ENCODE data around the gene NINJ2. TPM values are rescaled to one million over a fixed set of nuclear protein-coding genes. Genes with fewer than 3 reads are reported as not detected.

NINJ2 gene
- total RNA-seq, 1 experiment from 2014 or later, result not detected

DNA sequence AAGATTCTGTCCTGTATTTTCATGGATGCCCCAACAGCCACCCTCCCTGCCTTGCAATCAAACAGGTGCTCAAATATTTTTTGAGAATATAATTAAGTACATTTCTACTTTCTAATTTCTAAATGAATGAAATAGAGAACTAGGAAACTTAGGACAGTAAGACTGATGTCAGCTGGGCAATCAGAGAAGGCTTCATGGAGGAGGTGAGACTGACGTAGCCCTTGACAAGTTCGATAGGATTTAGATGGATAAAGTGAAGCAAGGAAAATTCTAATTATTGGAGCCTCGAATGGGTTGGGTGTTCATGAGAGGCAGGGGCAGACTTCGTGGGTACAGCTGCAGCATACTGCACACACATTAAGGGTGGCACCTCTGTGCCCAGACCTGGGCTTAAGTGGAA, 36.0 kb downstream of the NINJ2 start:
- no peak overlapping the region for H3K27ac ChIP-seq
- peaks cover 12% of the 10 kb centered on the region for H3K4me1 ChIP-seq (replicated peaks)
- no peak for DNase-seq (ENCODE audit: low read depth in 1 of 2, low spot score in 2 of 2)
- no peaks in the 10 kb centered on the region for H3K36me3 ChIP-seq
- H3K4me3 ChIP-seq, result no peak overlapping the region
- no peaks in the 10 kb centered on the region for H3K27me3 ChIP-seq (replicated peaks)
- no peaks in the 10 kb centered on the region for H3K9me3 ChIP-seq (replicated peaks)

GRCh38 chr12:625998-626397, 37.2 kb downstream of the NINJ2 start:
- Histone ChIP-seq H3K9me3 (replicated peaks) (no peaks in the 10 kb centered on the region), H3K4me1 (replicated peaks) (no peaks in the 10 kb centered on the region; the same call in 1 of the 2 replicates), H3K36me3 (no peaks in the 10 kb centered on the region), H3K4me3 (no peak overlapping the region), H3K27ac (no peak overlapping the region), H3K27me3 (replicated peaks) (no peaks in the 10 kb centered on the region)
- no peak for DNase-seq (ENCODE audit: low read depth in 1 of 2, low spot score in 2 of 2)

DNA sequence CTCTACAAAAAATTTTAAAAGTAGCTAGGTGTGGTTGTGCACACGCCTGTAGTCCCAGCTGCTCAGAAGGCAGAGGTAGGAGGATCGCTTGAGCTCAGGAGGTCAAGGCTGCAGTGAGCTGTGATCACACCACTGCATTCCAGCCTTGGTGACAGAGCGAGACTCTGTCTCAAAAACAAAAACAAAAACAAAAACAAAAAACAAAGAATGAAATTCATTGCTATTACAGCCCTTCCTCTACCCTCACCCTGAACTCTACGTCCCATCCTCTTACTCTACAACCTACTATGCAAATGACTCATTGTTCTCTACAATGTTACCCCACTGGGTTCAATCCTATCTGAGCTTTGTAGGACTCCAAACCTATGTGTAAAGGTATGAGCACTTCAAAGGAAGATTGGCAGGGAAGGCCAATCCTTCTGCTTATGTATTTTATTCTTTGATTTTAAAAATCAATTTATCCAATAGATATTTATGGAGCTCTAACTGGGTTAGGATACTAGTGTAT, 39.3 kb downstream of the NINJ2 start:
- no peak for DNase-seq (ENCODE audit: low read depth in 1 of 2, low spot score in 2 of 2)
- no peak overlapping the region for H3K4me3 ChIP-seq

DNA sequence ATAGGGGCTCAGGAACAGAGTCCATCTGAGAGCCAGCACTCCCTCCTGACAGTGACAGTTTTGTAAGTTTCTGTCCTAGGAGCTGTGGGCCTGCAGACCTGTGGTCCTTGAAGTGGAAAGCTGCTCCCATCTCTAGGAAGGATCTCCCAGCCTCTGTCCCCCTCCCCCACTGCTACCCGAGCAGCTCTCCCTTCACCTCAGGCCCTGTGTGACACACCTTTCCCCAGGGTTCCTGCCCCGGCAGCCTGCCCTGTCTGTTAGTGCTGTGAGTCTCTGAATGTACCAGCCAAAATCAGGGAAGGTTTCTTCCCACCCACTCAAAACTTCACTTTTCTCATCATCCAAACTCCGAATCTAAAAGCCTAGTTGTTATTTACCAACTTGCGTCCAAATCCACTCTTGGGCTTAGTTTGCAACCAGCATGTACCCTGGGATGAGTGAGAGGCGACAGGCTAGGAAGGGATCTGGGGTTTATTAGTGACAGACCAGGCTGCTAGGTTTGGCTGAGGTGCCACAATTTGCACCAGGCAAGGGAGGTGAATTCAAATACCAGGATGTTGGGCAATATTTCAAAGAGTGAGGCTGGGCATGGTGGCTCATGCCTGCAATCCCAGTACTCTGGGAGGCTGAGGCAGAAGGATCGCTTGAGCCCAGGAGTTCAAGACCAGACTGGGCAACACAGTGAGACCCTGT, 39.9 kb downstream of the NINJ2 start:
- Histone ChIP-seq H3K27ac (no peak overlapping the region), H3K4me3 (no peak overlapping the region)
- DNase-seq (ENCODE audit: low read depth in 1 of 2, low spot score in 2 of 2), result no peak

More for the DNA sequence above, 39.3 kb downstream of the NINJ2 start:
- Histone ChIP-seq H3K27me3 (replicated peaks) (no peaks in the 10 kb centered on the region), H3K36me3 (no peaks in the 10 kb centered on the region), H3K4me1 (replicated peaks) (no peaks in the 10 kb centered on the region), H3K9me3 (replicated peaks) (no peaks in the 10 kb centered on the region), H3K27ac (no peak overlapping the region)

GRCh38 chr12:622416-622815, 40.8 kb downstream of the NINJ2 start:
- H3K4me3 ChIP-seq, result no peak overlapping the region
- H3K27me3 ChIP-seq (replicated peaks), result no peaks in the 10 kb centered on the region
- no peak for DNase-seq (ENCODE audit: low read depth in 1 of 2, low spot score in 2 of 2)
- H3K9me3 ChIP-seq (replicated peaks), result no peaks in the 10 kb centered on the region
- H3K36me3 ChIP-seq, result no peaks in the 10 kb centered on the region
- no peak overlapping the region for H3K27ac ChIP-seq
- H3K4me1 ChIP-seq (replicated peaks), result no peaks in the 10 kb centered on the region

More for the DNA sequence above, 39.9 kb downstream of the NINJ2 start:
- no peaks in the 10 kb centered on the region for H3K9me3 ChIP-seq (replicated peaks)
- no peaks in the 10 kb centered on the region for H3K27me3 ChIP-seq (replicated peaks)
- no peaks in the 10 kb centered on the region for H3K4me1 ChIP-seq (replicated peaks)
- no peaks in the 10 kb centered on the region for H3K36me3 ChIP-seq

DNA sequence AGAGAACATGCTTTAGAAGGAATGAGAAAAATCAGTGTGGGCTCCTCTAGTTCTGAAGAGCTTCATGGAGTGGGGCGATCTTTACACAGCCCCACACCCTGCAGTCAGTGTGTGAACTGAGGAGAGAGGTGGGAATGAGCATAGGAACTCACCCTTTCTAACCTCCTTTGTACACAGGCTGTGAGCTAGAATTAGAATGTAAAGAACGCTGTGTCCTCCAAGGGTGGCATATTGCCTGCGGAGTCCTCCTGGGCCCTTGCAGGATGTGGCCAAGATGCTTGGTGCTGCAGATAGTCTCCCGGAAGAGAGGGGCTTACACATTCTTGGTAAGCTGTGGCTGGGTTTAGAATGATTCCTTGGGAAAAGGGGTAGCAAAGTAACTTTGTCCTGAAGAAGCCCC, 43.9 kb downstream of the NINJ2 start:
- Histone ChIP-seq H3K9me3 (replicated peaks) (no peaks in the 10 kb centered on the region), H3K27ac (no peak overlapping the region), H3K27me3 (replicated peaks) (no peaks in the 10 kb centered on the region), H3K36me3 (no peaks in the 10 kb centered on the region), H3K4me3 (no peak overlapping the region), H3K4me1 (replicated peaks) (no peaks in the 10 kb centered on the region)
- DNase-seq (ENCODE audit: low read depth in 1 of 2, low spot score in 2 of 2), result no peak

DNA sequence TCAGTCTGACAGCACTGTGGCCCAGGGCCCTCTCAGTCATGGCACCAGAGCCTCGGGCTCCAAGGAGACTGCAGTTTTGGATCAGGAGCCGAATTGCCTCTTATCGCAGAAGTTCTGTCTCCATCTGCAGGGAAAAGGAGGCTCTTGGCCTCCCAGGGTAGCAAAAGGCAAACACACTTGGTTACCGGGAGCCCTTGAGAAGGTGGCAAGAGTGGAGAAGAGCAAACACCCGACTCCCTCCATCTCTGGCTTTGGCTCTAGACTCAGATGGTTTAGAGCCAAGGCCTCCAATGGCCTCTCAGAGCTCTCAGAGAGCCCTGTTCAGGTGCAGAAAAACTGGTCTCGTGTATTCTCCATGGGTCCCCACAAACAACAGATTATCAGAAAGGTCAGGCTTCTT, 44.6 kb downstream of the NINJ2 start:
- H3K27me3 ChIP-seq (replicated peaks), result no peaks in the 10 kb centered on the region
- no peak overlapping the region for H3K4me3 ChIP-seq
- H3K4me1 ChIP-seq (replicated peaks), result no peaks in the 10 kb centered on the region
- H3K27ac ChIP-seq, result no peak overlapping the region
- DNase-seq (ENCODE audit: low read depth in 1 of 2, low spot score in 2 of 2), result no peak
- no peaks in the 10 kb centered on the region for H3K9me3 ChIP-seq (replicated peaks)
- H3K36me3 ChIP-seq, result no peaks in the 10 kb centered on the region

- H3K27me3 ChIP-seq (replicated peaks), result no peaks in the 10 kb centered on the region
- H3K36me3 ChIP-seq, result no peaks in the 10 kb centered on the region
- no peak for DNase-seq (ENCODE audit: low read depth in 1 of 2, low spot score in 2 of 2)
- no peaks in the 10 kb centered on the region for H3K4me1 ChIP-seq (replicated peaks)
- no peak overlapping the region for H3K4me3 ChIP-seq
- no peak overlapping the region for H3K27ac ChIP-seq
- no peaks in the 10 kb centered on the region for H3K9me3 ChIP-seq (replicated peaks)
Observed at GRCh38 chr12:617304-617915, 45.8 kb downstream of the NINJ2 start.

DNA sequence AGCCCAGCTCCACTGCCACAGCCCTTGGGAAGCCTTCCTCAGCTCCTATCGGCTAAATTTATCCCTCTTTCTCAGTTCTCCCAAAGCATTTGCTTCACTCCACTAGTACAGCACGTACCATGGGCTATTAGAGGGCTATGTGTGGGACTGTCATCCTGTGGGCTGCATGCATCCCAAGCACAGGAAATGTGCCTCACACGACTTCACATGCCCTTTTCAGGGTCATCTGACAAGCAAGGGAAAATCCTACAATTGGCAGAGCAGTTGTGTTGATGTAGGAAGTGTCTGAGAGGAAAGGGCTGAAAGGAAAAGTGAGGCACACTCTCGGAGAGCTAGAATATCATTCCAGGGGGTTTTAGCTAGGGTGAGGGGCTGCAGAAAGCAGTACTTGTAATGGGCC, 47.6 kb downstream of the NINJ2 start:
- Histone ChIP-seq H3K36me3 (no peaks in the 10 kb centered on the region), H3K4me3 (no peak overlapping the region), H3K9me3 (replicated peaks) (no peaks in the 10 kb centered on the region), H3K27me3 (replicated peaks) (no peaks in the 10 kb centered on the region), H3K4me1 (replicated peaks) (no peaks in the 10 kb centered on the region; the same call in 1 of the 2 replicates), H3K27ac (no peak overlapping the region)
- DNase-seq (ENCODE audit: low read depth in 1 of 2, low spot score in 2 of 2), result no peak

DNA sequence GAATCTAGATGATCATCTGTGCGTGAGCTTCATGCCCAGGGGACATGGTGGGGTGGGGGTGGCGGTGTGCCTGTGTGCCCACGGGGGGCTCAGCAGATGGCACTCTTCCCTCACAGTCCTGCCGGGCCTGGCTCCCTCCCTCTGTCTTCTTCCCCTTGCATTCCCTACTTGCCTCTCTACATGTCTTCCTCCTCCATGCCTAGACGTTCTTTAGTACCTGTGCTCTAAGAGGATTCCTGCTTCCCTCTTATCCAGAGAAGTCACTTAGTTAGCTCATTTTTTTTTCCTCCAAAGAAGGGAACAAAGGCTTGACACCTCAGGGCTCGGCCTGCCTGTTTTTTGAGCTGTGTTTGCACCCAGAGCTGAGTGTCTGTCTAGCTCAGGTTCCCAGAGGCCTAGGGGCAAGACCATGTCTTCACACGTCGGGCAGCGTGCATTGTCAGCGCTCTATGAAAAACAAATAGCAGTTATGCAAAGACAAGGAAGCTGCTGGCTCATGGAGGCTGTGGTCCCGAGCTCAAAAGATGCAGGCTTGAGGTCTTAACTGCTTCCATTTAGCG, 48.8 kb downstream of the NINJ2 start:
- no peak for DNase-seq (ENCODE audit: low read depth in 1 of 2, low spot score in 2 of 2)
- no peak overlapping the region for H3K4me3 ChIP-seq
- H3K27me3 ChIP-seq (replicated peaks), result no peaks in the 10 kb centered on the region
- H3K27ac ChIP-seq, result no peak overlapping the region
- H3K36me3 ChIP-seq, result no peaks in the 10 kb centered on the region
- H3K4me1 ChIP-seq (replicated peaks), result peaks cover 8% of the 10 kb centered on the region
- H3K9me3 ChIP-seq (replicated peaks), result no peaks in the 10 kb centered on the region

DNA sequence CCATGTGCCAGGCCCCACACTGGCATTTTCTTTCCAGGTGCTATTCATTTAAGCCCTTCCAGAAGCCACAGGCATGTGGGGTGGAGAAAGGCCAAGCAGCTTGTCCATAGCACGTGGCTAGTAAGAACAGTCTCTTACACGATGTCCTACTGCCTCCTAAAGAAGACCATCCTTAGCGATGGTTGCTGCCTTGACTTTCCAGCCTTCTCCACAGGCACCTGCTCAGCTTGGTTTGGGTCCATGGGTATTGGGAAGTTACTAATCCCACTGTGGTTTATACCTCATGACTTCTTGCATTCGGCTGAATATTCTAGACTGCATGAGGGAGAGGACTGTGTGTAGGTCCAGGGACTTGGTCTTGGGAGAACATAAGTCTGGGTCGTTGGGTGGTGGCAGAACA, 49.2 kb downstream of the NINJ2 start:
- no peak for DNase-seq (ENCODE audit: low read depth in 1 of 2, low spot score in 2 of 2)
- no peaks in the 10 kb centered on the region for H3K9me3 ChIP-seq (replicated peaks)

GRCh38 chr12:612886-613285, 50.4 kb downstream of the NINJ2 start:
- H3K36me3 ChIP-seq, result no peaks in the 10 kb centered on the region
- no peak overlapping the region for H3K4me3 ChIP-seq
- no peak overlapping the region for H3K27ac ChIP-seq
- H3K9me3 ChIP-seq (replicated peaks), result no peaks in the 10 kb centered on the region
- no peaks in the 10 kb centered on the region for H3K27me3 ChIP-seq (replicated peaks)
- peaks cover 8% of the 10 kb centered on the region for H3K4me1 ChIP-seq (replicated peaks)
- DNase-seq (ENCODE audit: low read depth in 1 of 2, low spot score in 2 of 2), result no peak

More for the DNA sequence above, 49.2 kb downstream of the NINJ2 start:
- Histone ChIP-seq H3K36me3 (no peaks in the 10 kb centered on the region), H3K27ac (no peak overlapping the region), H3K4me3 (no peak overlapping the region), H3K4me1 (replicated peaks) (peaks cover 8% of the 10 kb centered on the region), H3K27me3 (replicated peaks) (no peaks in the 10 kb centered on the region)

- peaks cover 8% of the 10 kb centered on the region for H3K4me1 ChIP-seq (replicated peaks)
- no peaks in the 10 kb centered on the region for H3K36me3 ChIP-seq
- no peak overlapping the region for H3K4me3 ChIP-seq
- H3K27ac ChIP-seq, result no peak overlapping the region
- no peaks in the 10 kb centered on the region for H3K9me3 ChIP-seq (replicated peaks)
- no peak for DNase-seq (ENCODE audit: low read depth in 1 of 2, low spot score in 2 of 2)
- no peaks in the 10 kb centered on the region for H3K27me3 ChIP-seq (replicated peaks)
Observed at GRCh38 chr12:612293-612692, 51.0 kb downstream of the NINJ2 start.

- no peak overlapping the region for H3K4me3 ChIP-seq
- H3K27me3 ChIP-seq (replicated peaks), result no peaks in the 10 kb centered on the region
- peaks cover 8% of the 10 kb centered on the region for H3K4me1 ChIP-seq (replicated peaks)
- no peak overlapping the region for H3K27ac ChIP-seq
- DNase-seq (ENCODE audit: low read depth in 1 of 2, low spot score in 2 of 2), result no peak
- no peaks in the 10 kb centered on the region for H3K9me3 ChIP-seq (replicated peaks)
- H3K36me3 ChIP-seq, result no peaks in the 10 kb centered on the region
Observed at GRCh38 chr12:611721-612120, 51.5 kb downstream of the NINJ2 start.

Data from SJSA1 (cell line).